COLO829 (cell line): ENCODE measurements around the gene KCNC1.
A peak's percentile ranks its signal among the peaks of the same experiment; 100 is the strongest.

Source experiments
- DNase-seq: peaks from one replicate; pipeline ENCODE4 v3.0.0; 2012; ENCODE audit warnings: low spot score

The KCNC1 gene

GRCh38 chr11:17753153-17753552 is 18.6 kb downstream of the KCNC1 start:
- no peak for DNase-seq

- no peak for DNase-seq
Observed at GRCh38 chr11:17753641-17754040, 19.1 kb downstream of the KCNC1 start.

GRCh38 chr11:17755891-17756290 is 21.3 kb downstream of the KCNC1 start:
- DNase-seq, result no peak

GRCh38 chr11:17760102-17761029 is 25.8 kb downstream of the KCNC1 start:
- DNase-seq, result peak; percentile 46

- DNase-seq, result no peak
Observed at GRCh38 chr11:17762309-17762974, 27.9 kb downstream of the KCNC1 start.

GRCh38 chr11:17763244-17763643 is 28.7 kb downstream of the KCNC1 start:
- no peak for DNase-seq

- no peak for DNase-seq
Observed at GRCh38 chr11:17763703-17764102, 29.1 kb downstream of the KCNC1 start.

GRCh38 chr11:17764446-17765218 is 30.1 kb downstream of the KCNC1 start:
- no peak for DNase-seq

- DNase-seq, result no peak
Observed at GRCh38 chr11:17765356-17766072, 30.9 kb downstream of the KCNC1 start.

GRCh38 chr11:17766073-17766359 is 31.4 kb downstream of the KCNC1 start:
- DNase-seq, result no peak

- DNase-seq, result no peak
Observed at GRCh38 chr11:17766590-17766989, 32.0 kb downstream of the KCNC1 start.

- no peak for DNase-seq
Observed at GRCh38 chr11:17767301-17767885, 32.8 kb downstream of the KCNC1 start.

GRCh38 chr11:17767914-17768313 is 33.3 kb downstream of the KCNC1 start:
- DNase-seq, result no peak

- DNase-seq, result no peak
Observed at GRCh38 chr11:17768547-17768946, 34.0 kb downstream of the KCNC1 start.

- DNase-seq, result no peak
Observed at GRCh38 chr11:17769218-17769617, 34.6 kb downstream of the KCNC1 start.

GRCh38 chr11:17770048-17770652 is 35.6 kb downstream of the KCNC1 start:
- no peak for DNase-seq

- no peak for DNase-seq
Observed at GRCh38 chr11:17770917-17771316, 36.3 kb downstream of the KCNC1 start.

GRCh38 chr11:17771415-17771814 is 36.8 kb downstream of the KCNC1 start:
- no peak for DNase-seq

- no peak for DNase-seq
Observed at GRCh38 chr11:17771841-17772401, 37.3 kb downstream of the KCNC1 start.

- DNase-seq, result no peak
Observed at GRCh38 chr11:17772704-17773600, 38.4 kb downstream of the KCNC1 start.
